Cardiac muscle cell (in vitro differentiated cells and primary cell): ENCODE measurements around the gene SOX6. TPM values are rescaled to one million over a fixed set of nuclear protein-coding genes. Genes with fewer than 3 reads are reported as not detected.
"Not testable (repeated sequence)": the region's sequence is repeated elsewhere in the genome, so short reads cannot be mapped to it uniquely, and the experiment has no call there.

Source experiments
- DNase-seq, 2 donors: peaks; one replicate each; pipeline versions ENCODE4 v3.0.0 to v3.0.0-alpha.2; 2010 to 2017; ENCODE audit warnings: low read depth in 1 of 2, low spot score in 1 of 2
- H3K27ac ChIP-seq: fragments of 200-600 bp; sonication (generic); 2 replicates; pipeline ENCODE4 v1.5.1; 2016
- H3K27me3 ChIP-seq: fragments of 200-600 bp; sonication (generic); 2 replicates; pipeline ENCODE4 v1.6.0; 2016; ENCODE audit warnings: control low read depth
- H3K36me3 ChIP-seq: fragments of 200-600 bp; sonication (generic); 2 replicates; pipeline ENCODE4 v1.5.1; 2016; ENCODE audit warnings: control low read depth
- H3K4me1 ChIP-seq: fragments of 200-600 bp; sonication (generic); 2 replicates; pipeline ENCODE4 v1.8.1; 2017; ENCODE audit warnings: low read depth, mild to moderate bottlenecking, mixed run types
- H3K4me3 ChIP-seq: fragments of 200-600 bp; sonication (generic); 2 replicates; pipeline ENCODE4 v1.5.1; 2016; ENCODE audit warnings: mild to moderate bottlenecking
- H3K9me3 ChIP-seq: fragments of 200-600 bp; sonication (generic); 2 replicates; pipeline ENCODE4 v1.5.1; 2017; ENCODE audit warnings: low read depth, mild to moderate bottlenecking, control low read depth
- polyA plus RNA-seq: library from polyadenylated mRNA; unstranded; fragments of >200 nt; fragmentation: Nextera tagmentation; extraction: Ambion mirVana; gene quantifications from 2 replicates; pipeline ENCODE4 v1.2.1, GENCODE V29; 2016
- total RNA-seq: library from RNA; depleted of rRNA; stranded (reverse); fragments of >200 nt; gene quantifications from 2 replicates; pipeline ENCODE4 v1.2.3, GENCODE V29; 2016
- TF ChIP-seq, protein P1 (sequence below): IDR thresholded peaks from 2 replicates; pipeline ENCODE4 v1.5.1; 2012; ENCODE audit warnings: low read depth, mild to moderate bottlenecking, low read length

SOX6 gene
- total and polyA plus RNA-seq, 2 experiments from 2014 or later = 7.0 to 9.6 TPM

- H3K36me3 ChIP-seq = no peaks in the 10 kb centered on the region
- no peak overlapping the region for H3K27ac ChIP-seq
- TF ChIP-seq, protein P1, sequence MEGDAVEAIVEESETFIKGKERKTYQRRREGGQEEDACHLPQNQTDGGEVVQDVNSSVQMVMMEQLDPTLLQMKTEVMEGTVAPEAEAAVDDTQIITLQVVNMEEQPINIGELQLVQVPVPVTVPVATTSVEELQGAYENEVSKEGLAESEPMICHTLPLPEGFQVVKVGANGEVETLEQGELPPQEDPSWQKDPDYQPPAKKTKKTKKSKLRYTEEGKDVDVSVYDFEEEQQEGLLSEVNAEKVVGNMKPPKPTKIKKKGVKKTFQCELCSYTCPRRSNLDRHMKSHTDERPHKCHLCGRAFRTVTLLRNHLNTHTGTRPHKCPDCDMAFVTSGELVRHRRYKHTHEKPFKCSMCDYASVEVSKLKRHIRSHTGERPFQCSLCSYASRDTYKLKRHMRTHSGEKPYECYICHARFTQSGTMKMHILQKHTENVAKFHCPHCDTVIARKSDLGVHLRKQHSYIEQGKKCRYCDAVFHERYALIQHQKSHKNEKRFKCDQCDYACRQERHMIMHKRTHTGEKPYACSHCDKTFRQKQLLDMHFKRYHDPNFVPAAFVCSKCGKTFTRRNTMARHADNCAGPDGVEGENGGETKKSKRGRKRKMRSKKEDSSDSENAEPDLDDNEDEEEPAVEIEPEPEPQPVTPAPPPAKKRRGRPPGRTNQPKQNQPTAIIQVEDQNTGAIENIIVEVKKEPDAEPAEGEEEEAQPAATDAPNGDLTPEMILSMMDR = no peak
- no peak overlapping the region for H3K4me3 ChIP-seq
- DNase-seq = no peak
- H3K9me3 ChIP-seq = no peaks in the 10 kb centered on the region
- no peaks in the 10 kb centered on the region for H3K4me1 ChIP-seq
- no peaks in the 10 kb centered on the region for H3K27me3 ChIP-seq
Measured at GRCh38 chr11:15927196-15927863, 429.0 kb downstream of the SOX6 start.

- no peaks in the 10 kb centered on the region for H3K36me3 ChIP-seq
- TF ChIP-seq, protein P1 = no peak
- no peaks in the 10 kb centered on the region for H3K27me3 ChIP-seq
- no peak overlapping the region for H3K4me3 ChIP-seq
- no peak overlapping the region for H3K27ac ChIP-seq
- H3K9me3 ChIP-seq = no peaks in the 10 kb centered on the region
- DNase-seq = no peak
- no peaks in the 10 kb centered on the region for H3K4me1 ChIP-seq
Measured at GRCh38 chr11:15926071-15926470, 430.3 kb downstream of the SOX6 start.

DNA sequence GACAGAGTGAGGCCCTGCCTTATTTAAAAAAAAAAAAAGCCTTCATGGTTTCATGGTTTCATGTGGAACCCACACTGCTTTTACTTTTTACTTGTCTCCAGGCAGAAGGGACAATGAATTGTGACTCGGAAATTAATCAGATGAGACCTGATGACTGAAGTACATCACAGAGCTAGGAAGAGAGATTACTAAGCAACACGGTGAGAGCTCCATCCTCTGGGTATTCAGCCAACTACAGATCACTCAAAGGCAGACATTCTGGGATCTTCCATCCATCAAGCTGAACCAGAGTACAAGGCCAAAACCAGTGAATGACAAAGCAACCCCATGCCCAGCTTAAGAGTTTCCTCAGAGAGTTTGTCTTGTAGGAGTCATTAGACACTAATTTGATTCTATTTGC is 433.2 kb downstream of the SOX6 start:
- no peaks in the 10 kb centered on the region for H3K9me3 ChIP-seq
- no peaks in the 10 kb centered on the region for H3K27me3 ChIP-seq
- DNase-seq = no peak
- no peak overlapping the region for H3K27ac ChIP-seq
- TF ChIP-seq, protein P1 = no peak
- no peaks in the 10 kb centered on the region for H3K36me3 ChIP-seq
- no peak overlapping the region for H3K4me3 ChIP-seq
- H3K4me1 ChIP-seq = peaks cover 3% of the 10 kb centered on the region

DNA sequence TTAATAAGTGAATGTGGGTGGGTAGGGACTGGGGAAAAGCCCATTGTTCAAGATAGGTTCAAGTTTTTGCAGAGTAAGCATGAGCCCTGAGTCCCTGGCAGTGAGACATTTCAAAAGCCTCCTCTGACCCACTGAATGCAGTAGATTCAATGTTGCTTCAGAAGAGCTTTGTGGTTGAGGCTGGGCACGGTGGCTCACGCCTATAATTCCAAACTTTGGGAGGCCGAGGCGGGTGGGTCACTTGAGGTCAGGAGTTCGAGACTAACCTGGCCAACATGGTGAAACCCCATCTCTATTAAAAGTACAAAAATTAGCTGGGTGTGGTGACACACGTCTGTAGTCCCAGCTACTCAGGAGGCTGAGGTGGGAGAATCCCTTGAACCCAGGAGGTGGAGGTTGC is 433.6 kb downstream of the SOX6 start:
- H3K4me1 ChIP-seq, H3K4me3 ChIP-seq, H3K9me3 ChIP-seq, H3K27me3 ChIP-seq, DNase-seq, H3K27ac ChIP-seq, H3K36me3 ChIP-seq: not testable (repeated sequence)

DNA sequence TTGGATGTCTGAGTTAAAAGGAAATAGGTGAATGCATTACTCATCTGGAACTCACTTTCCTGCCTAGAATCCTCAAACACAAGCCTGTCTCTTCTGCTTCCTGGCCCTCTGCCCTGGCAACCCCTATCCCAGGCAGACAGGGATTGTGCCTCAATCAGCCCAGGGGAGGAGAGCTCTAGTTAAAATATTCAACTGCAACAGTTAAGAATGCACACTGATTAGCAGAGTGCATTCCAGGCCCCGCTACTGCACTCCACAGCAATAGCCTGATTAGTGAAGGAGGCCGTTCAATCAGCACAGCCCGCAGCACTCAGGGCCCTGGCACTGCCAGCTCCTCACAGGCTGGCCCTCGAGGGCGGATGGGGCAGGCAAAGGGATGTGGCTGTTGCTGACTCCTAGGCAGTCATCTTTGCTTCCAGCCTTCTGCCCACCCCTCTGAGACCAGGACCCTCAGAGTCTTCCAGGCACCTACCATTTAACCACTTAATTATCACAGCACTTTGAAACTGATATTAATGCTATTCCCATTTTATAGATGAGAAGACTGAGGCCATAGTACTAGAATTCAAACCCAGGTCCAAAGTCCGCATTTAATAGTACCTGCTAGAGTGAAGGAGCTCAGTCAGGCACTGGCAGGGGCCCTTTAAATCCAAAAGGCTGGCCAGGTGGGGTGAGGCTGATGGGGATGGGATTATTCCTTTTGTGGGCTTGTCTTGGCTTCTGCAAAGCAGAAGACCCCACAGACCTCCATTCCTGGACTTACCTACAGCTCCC is 435.3 kb downstream of the SOX6 start:
- peaks cover 6% of the 10 kb centered on the region for H3K4me1 ChIP-seq
- TF ChIP-seq, protein P1 = no peak
- peak overlapping the region; percentile 56 for H3K27ac ChIP-seq
- H3K4me3 ChIP-seq = no peak overlapping the region
- no peaks in the 10 kb centered on the region for H3K36me3 ChIP-seq
- no peaks in the 10 kb centered on the region for H3K9me3 ChIP-seq
- no peaks in the 10 kb centered on the region for H3K27me3 ChIP-seq
- peak; percentile 70 to 76 for DNase-seq

- no peak overlapping the region for H3K27ac ChIP-seq
- H3K9me3 ChIP-seq = no peaks in the 10 kb centered on the region
- no peaks in the 10 kb centered on the region for H3K27me3 ChIP-seq
- no peak for DNase-seq
- no peak overlapping the region for H3K4me3 ChIP-seq
- peaks cover 6% of the 10 kb centered on the region for H3K4me1 ChIP-seq
- H3K36me3 ChIP-seq = no peaks in the 10 kb centered on the region
- TF ChIP-seq, protein P1 = no peak
Measured at GRCh38 chr11:15918674-15919073, 437.7 kb downstream of the SOX6 start.
